Skin epidermis (tissue), 12 donors: ENCODE results near the gene NTRK3.

Experiments
- H3K27ac ChIP-seq, 21 experiments: fragments of 200-600 bp; sonication (generic) in 11 of 21; one replicate each; pipeline ENCODE4 v1.5.0; 2020; ENCODE audit warnings: mild to moderate bottlenecking in 3 of 21, inconsistent platforms in 2 of 21, moderate library complexity in 2 of 21
- H3K4me3 ChIP-seq, 7 experiments: fragments of 200-600 bp; sonication (generic) in 2 of 7; one replicate each; pipeline ENCODE4 v1.5.0; 2020; ENCODE audit warnings: inconsistent platforms in 2 of 7, mild to moderate bottlenecking in 2 of 7, moderate library complexity in 1 of 7

Gene NTRK3

GRCh38 chr15:88256279-88257230 lies at the start of gene NTRK3:
NTRK3 (minus strand) TSS chr15:88256739; CDS start chr15:88256153, 586 bp downstream.
- Histone ChIP-seq H3K27ac (peak within 1 kb of the TSS in 2 of 21 experiments; percentile 54 to 70), H3K4me3 (peak within 1 kb of the TSS in 6 of 7 experiments; percentile 6 to 43 (median 20))

DNA sequence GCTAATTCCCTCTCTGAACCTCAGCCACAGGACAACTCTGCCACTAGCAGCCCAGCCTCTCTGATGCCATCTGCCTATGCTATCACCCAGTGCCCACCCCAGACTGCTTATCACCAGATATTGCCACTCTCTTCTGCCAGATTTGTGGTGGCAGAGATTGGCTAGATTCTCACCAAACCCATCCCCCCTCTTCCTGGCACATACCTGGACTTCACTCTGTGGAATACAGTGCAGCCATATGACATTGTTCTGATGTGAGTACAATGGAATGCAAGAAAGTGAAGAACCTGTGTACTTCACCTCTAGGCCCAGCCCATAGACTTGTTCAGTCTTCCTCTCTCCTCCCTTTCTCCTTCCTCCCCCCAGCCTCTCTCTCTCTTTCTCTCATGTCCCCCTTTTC lies 46.9 kb upstream of the NTRK3 start:
- Histone ChIP-seq H3K27ac (no peak overlapping the region), H3K4me3 (no peak overlapping the region)

DNA sequence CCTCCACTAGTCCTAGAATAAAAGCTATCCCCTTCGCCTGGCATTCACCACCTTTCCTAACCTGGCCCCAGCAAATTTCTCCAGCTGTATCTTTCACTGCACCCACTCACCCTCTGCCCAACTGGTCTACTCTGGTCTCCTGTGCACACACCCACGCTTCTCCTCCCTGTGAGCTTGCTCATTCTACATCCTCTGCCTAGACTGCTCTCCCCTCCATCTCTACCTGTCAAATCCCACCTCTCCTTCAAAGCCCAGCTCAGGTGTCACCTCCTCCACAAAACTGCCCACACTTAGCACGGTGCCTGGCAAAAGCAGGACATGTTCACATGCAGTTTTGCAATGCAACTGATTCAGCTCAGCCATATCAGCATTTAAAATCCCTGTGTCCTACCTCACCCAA lies 45.8 kb upstream of the NTRK3 start:
- no peak overlapping the region for H3K27ac ChIP-seq

GRCh38 chr15:88301311-88301710 lies 44.8 kb upstream of the NTRK3 start:
- peak overlapping the region in 1 of 21 experiments; percentile 48 for H3K27ac ChIP-seq
- no peak overlapping the region for H3K4me3 ChIP-seq

More for the DNA sequence above, 45.8 kb upstream of the NTRK3 start:
- no peak overlapping the region for H3K4me3 ChIP-seq

DNA sequence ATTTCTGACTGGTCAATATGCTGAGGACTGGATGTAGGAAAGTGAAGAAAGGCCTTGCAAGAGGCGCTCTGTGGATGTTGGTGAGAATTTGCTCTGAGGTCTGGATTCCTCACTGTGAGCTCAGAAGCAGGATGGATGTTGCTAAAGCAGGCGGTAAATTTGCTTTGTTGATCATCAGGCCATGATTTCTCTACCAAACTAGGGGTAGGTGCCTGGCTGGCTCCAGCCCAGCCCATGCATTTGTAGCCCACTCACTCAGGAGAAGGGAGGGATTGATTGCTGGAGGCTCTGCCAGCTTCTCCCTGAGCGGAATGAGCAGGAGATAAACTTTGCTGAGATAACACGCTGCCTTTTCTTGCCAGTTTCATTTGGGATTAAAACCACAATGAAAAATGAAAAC lies 44.3 kb upstream of the NTRK3 start:
- peak overlapping the region in 2 of 21 experiments; percentile 42 to 48 for H3K27ac ChIP-seq
- no peak overlapping the region for H3K4me3 ChIP-seq

DNA sequence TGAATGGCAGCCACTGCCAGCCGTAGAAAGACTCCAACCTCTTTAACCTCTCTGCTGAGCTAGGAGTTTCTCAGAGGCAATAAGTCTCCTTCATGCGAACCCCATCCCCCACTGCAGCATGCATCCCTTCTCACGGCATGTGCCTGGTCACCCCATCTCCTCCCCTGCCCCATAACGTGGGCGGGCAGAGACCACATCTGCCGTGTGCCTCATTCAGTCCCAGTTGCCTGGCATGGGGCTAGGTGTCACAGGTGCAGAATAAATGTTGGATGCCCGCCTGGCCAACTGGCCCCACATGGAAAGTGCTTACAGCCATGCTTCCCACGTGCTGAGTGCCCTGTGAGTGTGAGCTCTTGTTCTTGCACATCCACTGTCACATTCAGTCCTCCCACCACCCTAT lies 43.5 kb upstream of the NTRK3 start:
- H3K4me3 ChIP-seq: no peak overlapping the region

DNA sequence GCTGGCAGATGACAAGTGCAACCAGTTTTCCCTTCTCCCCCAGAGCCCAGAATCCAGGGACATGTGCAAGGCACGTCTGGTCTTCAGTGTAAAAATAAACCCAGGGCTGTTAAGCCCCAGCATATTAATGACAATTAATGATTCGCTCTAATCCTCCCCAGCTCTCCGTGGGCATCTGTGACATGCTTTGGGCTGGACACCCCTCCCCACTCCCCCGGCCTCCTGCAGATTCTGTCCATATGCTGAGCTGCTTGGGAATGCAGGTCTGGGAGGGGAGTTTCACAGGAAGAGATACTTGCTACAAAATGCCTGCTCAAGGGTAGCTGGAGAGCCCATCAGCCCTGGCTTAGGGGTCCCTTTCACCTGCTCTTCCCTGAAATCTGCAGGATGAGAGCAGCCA lies 43.0 kb upstream of the NTRK3 start:
- Histone ChIP-seq H3K4me3 (no peak overlapping the region), H3K27ac (no peak overlapping the region)

More for the DNA sequence above, 43.5 kb upstream of the NTRK3 start:
- H3K27ac ChIP-seq: peak overlapping the region in 1 of 21 experiments; percentile 48

GRCh38 chr15:88288661-88289060 lies 32.1 kb upstream of the NTRK3 start:
- Histone ChIP-seq H3K4me3 (no peak overlapping the region), H3K27ac (no peak overlapping the region)

GRCh38 chr15:88288206-88288605 lies 31.7 kb upstream of the NTRK3 start:
- Histone ChIP-seq H3K4me3 (no peak overlapping the region), H3K27ac (no peak overlapping the region)

- H3K27ac ChIP-seq: no peak overlapping the region
These were observed 27.9 kb upstream of the NTRK3 start for GRCh38 chr15:88284318-88284998.

DNA sequence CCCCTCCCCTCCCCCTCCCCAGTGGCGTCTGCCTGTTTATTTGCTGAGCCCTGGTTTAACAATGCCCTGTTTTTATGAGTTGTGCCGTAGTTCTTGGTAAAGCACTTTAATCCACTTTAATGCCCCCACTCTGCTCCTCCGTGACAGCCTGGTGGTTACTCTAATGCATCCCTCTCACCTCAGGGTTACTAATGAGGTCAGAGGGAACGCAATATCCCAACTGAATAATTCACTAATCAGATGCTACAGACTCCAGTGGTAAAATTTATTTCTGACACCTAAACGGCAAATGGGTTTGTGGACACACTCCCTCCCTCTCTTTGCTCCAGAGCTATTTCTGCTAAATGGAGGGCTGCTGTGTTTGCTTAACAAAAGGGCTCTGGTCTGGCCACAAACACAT lies 26.1 kb upstream of the NTRK3 start:
- Histone ChIP-seq H3K4me3 (no peak overlapping the region), H3K27ac (no peak overlapping the region)

More at GRCh38 chr15:88284318-88284998, 27.9 kb upstream of the NTRK3 start:
- no peak overlapping the region for H3K4me3 ChIP-seq

- Histone ChIP-seq H3K4me3 (no peak overlapping the region), H3K27ac (no peak overlapping the region)
These were observed 20.4 kb upstream of the NTRK3 start for GRCh38 chr15:88276821-88277410.

- no peak overlapping the region for H3K27ac ChIP-seq
- H3K4me3 ChIP-seq: no peak overlapping the region
These were observed 19.3 kb upstream of the NTRK3 start for GRCh38 chr15:88275804-88276203.

GRCh38 chr15:88274553-88275460 lies 18.3 kb upstream of the NTRK3 start:
- H3K27ac ChIP-seq: no peak overlapping the region

DNA sequence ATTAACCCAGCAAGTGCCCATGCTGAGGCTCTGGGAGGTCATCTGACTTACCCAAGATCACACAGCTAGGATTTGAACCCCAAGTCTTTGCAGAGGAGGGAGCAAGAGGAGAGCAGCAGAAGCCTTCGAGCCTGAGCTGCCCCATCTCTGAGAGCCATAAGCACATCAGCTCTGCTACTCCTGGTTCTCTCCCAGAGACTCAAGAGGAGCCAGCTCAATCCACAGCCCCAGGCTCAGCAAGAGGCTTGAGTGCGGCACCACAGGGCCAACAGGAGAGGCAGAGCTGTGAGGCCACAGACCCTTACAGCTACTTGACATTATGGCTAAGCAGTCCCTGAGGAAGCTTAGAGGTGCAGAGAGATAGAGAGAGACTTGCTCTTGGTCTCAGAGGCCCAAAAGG lies 15.9 kb upstream of the NTRK3 start:
- no peak overlapping the region for H3K27ac ChIP-seq
- H3K4me3 ChIP-seq: no peak overlapping the region

More at GRCh38 chr15:88274553-88275460, 18.3 kb upstream of the NTRK3 start:
- H3K4me3 ChIP-seq: no peak overlapping the region

DNA sequence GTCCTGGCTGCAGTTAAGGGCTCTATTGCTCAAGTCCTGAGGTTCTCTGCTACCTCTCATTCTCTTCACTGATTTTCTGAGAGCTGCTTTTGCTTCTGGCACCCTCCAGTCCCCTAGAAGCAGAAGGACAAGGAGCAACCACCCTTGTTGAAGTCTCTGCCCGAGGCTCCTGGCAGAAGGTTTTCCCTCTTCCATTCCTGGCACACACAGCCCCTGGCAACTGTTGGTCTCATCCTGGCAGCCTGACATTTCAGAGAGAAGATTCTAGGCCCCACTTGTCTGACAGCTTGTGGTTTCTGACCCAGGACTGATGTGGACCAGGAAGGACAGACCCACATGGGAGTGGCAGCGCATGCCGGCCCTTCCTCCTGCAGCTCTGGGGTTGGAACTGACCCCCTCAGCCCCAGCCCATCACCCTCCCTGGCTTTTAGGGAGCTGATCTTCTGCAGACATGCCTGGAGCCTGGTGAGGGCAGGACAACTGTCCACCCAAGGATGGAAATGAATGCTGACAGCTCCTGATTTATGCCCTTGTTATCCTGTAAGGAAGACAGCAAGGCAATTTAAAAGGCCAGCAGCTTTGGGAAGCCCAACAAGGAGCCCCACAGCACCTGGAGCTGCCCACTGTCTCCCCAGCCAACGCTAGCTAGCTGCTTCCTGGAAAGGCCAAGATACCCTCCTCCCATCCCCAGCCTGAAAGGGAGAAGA lies 13.0 kb upstream of the NTRK3 start:
- no peak overlapping the region for H3K27ac ChIP-seq
- H3K4me3 ChIP-seq: no peak overlapping the region

DNA sequence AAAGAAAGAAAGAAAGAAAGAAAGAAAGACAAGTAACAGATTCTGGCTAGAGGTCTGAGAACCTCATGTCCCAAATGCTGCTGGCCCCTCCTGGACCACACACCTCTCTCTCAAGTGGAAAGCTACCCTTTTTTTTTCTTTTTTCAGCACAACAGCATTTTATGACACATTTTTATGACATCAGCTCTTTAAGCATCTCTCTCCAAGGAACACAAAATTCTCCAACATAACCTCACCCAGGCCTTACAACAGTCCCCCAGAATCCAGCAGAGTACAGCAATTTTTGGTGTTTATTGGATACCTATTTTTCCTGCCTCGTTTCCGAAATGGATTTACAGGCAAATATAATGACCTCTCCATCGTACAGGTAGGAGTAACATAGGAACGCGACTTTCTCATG lies 11.2 kb upstream of the NTRK3 start:
- Histone ChIP-seq H3K27ac (no peak overlapping the region), H3K4me3 (no peak overlapping the region)

DNA sequence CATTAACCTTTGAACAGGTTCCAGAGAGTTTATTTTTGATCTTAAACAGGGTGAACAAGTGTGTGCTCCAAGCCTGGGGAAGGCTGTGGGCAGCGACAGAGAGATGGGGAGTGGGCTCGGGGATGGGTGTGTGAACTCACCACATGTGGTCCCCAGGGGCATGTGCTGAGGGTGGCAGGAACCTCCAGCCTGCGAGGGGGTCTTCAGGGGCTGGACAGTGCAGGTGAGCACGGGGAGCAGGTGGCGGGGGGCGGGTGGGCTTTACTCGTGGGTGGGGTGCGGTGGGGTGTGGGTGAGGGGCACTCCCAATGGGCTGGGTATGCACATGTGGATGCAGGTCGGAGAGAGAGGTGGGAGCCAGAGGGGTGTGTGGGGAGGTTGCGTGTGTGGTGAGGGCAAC lies 9.6 kb upstream of the NTRK3 start:
- Histone ChIP-seq H3K4me3 (no peak overlapping the region), H3K27ac (no peak overlapping the region)

GRCh38 chr15:88264622-88265021 lies 8.1 kb upstream of the NTRK3 start:
- no peak overlapping the region for H3K27ac ChIP-seq
- no peak overlapping the region for H3K4me3 ChIP-seq
